Activated T-cell treated with anti-CD3 and anti-CD28 coated beads, Interleukin-2, amount 50 U/mL, for 1 hour (primary cell): ENCODE measurements around the gene HOXA9.

Experiments used
- DNase-seq: peaks from one replicate; pipeline ENCODE4 v3.0.0-alpha.2; 2020

HOXA9 gene

DNA sequence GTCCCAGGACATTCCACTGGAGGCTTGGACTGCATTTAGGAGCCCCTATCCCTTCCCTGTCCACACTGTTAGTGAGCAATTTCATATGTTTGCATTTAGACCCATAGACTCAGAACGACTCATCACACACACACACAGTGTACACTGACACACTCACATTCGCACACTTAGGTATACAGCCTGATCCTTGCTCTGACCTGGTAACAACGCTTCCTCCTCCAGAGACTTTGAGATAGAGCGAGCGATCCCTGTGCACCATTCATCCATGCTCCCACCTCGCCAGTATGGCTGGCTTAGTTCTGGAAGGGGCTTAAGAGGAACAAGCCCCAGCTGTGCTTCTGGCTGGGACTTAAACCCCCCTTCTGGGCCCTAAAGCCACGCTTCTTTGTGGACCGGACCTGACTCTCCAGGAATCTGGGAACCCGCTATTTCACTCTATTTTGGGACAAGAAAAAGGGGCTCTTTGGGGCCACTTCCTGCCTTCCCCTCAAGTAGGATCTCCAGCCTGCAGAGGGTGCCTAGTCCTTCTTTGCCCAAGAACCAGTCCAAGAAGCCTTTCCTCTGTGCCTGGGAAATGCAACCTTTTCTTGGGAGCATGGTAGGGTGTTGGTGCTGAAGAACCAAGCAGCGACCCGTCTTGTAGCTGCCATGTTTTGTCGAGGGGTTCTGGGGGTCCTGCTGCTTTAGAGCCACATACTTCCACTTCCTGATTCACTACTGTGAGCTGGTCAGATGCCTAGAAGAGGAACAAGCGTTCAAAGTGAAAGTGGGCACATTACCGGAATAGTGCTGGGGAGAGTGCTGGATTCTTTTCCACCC, 35.6 kb upstream of the HOXA9 start:
- DNase-seq, result peak; percentile 24

DNA sequence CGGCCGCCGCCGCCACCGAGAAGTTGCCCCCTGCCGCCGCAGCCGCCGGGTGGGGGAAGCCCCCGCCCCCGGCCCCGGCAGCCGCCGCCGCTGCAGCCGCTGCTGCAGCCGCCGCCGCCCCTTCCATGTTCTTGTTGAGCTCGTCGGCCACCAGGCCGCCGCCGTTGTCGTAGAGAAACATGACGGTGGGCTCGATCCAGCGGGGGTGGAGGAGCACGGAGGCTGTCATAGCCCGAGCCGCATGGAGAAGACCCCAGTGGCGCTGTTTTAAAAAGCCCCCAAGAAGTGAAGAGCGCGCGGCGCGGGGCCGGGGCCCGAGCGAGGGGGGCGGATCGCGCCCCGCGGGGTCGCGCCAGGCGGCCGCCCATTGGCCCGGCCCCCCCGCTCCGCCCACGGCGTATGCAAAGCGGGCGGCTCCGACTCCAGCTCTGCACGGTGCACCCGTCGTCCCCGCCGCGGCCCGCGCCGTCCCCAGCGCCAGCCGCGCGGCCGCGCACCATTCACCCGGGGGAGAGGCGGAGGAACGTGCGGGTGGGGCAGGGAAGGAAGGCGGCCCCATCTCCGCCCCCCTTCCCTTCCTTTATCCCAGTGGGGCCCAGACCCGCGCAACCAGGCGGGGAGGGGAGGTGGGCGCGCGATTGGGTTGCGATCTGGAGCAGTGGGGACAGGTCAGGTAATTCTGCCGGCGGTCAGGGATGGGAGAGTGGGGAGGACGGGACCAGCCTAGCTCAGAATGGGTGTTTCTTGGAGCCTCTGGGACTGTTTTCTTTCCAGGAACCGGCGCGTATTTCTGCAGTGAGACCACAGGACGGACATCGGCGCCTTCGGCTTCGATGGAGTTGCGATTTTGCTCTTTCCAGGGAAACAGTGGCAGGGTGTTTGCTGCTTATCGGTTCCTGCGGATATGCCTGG, 34.8 kb upstream of the HOXA9 start, which contains the start of gene HOXA13:
Gene HOXA13, minus strand, starts transcription at position 243 of the 912 bp plus-strand sequence. Its CDS starts 14 bp downstream, at position 229.
- DNase-seq, result peak; percentile 48

DNA sequence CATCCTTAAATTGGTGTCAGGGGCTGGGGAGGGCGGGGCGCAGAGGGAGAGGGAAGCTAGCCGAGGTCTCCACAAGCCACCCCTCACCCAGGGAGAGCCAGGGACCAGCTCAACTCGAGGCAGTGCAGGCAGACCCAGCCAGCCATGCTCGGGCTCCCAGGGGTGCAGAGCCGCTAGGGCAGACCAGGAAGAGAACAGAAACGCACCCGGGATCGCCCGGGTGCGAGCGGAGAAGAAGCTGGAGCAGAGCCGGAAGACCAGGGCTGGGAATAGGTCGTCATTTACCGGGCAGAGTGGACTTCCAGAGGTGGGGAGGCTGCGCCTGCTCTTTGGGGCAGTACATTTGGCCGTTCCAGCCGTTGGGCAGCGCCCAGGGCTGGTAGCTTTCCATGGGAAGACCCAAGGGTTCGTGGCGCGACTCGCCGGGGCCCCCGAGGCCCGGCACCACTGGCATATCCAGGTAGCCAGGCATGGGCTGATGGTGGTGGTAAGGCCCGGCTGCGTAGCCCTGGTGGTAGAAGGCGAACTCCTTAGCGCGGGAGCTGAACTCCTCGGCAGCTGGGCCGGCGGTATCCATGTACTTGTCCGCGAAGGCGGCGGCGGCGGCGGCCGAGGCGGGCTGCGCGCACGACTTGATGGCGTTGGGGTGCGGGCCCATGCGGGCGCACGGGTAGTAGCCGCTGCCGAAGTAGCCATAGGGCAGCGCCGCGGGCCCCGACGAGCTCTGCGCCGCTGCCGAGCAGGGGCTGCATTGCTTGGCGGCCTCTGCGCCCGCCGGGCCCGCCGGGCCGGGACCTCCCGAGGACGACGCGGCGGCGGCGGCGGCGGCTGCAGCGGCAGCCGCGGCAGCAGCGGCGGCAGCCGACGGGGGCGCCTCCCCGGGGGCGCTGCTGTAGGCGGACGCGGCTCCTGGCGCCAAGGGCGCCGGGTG, 33.8 kb upstream of the HOXA9 start:
- no peak for DNase-seq

DNA sequence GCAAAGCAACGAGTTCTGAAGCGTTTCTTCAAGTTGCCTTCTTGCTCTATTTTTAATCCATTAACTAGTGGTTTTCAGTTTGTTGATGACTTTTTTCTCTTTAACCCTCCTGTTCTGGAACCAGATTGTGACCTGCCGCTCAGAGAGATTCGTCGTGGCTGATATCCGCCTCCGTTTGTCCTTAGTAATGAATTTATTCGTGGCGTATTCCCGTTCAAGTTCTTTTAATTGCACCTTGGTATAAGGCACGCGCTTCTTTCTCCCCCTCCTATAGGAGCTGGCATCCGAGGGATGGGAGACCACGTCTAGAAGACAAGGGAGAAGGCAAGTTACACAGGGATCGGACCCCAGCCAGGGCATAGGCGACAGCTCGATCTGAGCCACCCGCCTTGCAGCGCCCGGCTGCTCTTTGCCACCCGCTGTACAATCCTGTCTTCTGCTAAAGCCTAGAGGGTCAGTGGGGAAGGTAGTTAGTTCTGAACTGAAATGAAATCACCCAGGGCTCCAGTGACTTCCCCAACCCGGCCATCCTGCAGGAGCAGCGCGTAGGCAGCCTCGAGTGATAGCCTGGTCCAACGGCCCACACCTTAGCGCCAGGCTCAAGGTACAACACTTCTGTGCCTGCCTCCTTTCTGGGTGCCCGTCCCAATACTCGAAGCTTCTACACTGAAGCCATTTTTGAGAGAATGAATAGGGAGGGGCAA, 33.0 kb upstream of the HOXA9 start:
- DNase-seq, result no peak

DNA sequence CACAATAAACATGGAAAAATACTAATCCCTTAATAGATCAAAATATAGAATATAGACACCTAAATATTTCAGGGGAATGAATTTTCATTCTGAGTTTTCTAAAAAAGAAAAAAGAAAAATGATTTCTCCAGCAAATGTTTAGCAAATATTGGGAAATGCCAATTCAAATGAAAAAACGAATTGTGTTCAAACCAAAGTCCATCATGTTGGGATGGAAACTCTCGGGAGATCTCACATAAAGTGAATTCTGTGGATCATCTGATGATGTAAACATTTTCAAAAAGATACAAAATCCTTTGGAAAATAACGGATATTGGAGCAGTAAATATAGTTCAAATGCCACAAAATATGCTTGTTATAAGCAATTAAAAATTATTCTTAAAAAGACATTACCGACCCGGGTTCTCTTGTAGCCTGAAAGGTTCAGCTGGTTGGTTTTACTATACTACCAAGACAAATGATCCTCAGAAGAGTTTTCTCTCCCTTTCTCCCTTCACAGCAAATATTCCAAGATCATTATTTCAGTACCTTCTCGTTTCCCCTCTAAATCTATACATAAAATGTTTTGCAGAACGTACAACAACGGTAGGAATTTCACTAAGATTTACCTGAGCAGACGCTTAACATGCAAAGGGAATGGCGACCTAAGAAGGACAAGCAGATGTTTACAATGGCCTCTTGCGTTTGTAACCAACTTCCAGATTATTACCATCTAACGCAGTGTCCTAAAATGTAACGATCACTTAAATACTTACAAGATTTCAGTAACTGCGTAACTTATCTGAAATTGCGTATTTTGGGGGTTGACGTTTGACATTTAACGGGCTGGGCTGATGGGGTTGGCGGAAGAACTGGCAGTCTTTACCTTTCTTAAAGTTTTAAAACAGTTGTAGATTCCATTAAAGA, 32.1 kb upstream of the HOXA9 start:
- DNase-seq, result no peak

DNA sequence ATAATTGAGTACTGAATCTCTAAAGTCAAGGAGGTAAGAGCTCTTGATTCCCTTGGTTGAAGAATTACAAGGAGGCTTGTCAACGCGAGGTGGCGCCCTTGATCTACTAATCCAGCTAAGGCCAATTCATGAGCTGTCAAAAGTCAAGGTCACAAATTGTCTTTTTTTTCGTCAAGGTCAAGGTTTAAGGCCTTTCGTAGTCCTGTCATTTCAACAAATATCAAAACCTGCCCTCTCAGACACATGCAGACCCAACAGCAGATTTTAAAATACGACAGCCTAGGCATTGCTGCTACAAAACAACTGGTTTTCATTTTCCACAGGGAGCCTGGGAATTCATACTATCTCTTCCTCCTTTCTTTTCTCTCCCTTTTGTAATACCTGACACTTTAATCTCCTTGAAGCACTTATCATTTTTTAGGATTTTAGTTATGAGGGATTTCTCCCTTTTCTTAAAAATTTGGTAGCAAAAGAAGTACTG, 31.0 kb upstream of the HOXA9 start:
- peak; percentile 86 for DNase-seq

DNA sequence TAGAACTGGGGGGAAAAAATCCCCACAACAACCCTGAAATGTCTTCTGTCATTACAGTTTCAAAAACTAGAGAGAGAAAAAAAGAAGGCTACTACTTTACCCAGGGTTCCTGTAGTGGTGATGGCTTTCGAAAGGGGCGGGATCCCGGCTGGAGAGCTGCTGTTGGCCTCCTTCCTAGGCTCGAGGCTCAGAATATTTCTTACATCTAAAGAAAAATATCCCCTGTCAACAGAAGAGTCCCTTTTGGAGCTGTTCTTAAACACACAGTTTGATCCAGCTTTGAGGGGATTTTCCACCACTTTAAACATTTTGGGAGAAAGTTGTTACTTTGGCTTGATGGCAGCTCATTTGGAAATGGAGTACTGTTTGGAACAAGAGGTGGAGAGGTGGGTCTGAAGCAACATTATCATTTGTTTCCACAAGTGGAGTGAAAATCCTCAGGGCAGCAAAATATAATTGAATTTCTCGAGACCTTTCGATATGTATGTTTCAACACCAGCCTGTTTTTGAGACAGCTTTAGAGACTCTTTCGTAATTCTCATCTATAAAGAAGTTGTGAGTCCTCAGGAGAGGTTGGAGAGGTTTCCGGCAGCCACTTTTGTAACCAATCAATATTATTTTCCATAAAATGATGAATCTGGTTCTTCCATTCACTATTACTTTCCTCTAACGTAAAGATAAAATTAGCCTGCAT, 29.5 kb upstream of the HOXA9 start:
- DNase-seq, result no peak

DNA sequence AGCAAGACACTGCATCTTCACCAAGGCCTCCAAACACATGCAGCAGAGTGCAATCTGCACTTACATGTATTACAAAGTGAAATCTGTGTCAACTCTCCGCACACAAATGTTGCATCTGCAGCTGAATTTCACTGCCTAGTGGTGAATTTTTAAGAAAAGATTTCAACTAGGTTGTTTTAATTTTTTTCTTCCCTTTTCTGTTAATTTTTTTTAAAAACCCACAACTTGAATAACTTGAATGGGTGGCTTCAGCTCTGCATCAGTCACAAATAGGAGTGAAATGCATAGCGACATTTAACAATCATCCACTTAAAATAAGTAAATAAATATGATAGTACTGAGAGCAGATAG, 28.6 kb upstream of the HOXA9 start:
- no peak for DNase-seq

DNA sequence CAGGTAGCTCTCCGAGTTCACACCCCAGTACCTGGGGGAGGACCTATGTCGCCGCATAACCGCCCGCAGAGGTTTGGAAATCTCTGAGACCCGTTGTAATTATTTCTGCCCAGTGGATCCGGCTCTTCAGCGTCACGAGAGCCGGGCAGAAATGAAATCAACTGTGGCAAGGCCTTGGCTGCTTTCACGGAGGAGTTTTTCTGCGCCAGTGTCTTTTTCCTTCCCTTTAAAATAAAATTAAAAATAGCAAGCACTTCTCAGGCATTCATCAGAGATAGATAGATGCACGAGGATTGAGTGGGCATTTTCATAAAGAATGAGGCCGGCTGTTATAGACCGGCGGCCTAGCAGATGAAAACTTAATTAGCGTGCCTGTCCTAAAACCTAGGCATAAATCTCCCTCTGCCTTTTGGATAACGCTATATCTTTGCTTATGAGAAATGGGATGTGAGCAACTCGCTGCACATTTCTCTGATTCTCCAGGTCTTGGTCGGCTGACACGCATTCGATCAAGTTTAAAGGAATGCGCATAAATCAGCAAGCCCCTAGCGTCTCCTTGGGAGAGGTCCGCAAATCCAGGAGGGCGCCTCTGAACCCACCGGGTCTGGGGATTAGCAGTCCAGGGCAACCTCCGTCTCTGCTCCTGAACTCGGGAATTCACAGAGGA, 28.1 kb upstream of the HOXA9 start:
- DNase-seq, result peak; percentile 19

DNA sequence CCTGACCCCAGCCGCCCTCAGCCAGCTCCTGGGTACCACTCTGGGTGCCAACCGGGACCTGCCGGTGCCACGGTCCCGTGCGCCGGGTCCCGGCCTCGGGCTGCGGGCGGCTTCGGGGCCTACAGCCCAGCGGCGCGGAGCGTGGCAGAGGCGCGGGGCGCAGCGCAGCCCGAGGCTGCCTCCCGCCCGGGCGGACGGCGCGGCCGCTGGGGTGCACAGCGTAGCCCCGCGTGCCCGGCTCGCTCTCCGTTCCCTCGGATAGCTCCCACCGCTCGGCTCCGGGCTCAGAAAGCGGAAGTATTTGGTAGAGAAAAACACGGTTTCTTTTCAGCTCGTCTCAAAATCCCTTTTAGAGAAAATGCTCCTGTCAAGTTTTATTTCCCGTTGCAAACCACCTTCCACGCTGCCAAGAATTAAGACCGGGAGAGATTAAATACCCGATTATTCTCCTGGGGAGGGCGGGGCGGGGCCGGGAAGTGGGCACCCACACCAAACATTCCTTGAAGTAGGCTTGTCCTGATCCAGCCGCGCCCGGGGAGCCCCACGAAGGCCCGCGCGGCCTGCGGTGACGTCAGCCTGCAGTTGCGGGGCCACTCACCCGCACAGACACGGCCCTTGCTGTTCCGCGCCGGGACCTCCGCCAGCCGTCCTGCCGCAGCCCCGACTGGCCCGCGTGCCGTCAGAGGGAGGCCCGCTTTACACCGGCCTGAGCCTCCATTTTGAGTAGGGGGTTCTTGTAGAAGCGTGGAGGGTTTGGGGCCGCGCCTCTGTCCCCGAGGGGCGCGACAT, 27.4 kb upstream of the HOXA9 start:
- DNase-seq, result peak; percentile 44

DNA sequence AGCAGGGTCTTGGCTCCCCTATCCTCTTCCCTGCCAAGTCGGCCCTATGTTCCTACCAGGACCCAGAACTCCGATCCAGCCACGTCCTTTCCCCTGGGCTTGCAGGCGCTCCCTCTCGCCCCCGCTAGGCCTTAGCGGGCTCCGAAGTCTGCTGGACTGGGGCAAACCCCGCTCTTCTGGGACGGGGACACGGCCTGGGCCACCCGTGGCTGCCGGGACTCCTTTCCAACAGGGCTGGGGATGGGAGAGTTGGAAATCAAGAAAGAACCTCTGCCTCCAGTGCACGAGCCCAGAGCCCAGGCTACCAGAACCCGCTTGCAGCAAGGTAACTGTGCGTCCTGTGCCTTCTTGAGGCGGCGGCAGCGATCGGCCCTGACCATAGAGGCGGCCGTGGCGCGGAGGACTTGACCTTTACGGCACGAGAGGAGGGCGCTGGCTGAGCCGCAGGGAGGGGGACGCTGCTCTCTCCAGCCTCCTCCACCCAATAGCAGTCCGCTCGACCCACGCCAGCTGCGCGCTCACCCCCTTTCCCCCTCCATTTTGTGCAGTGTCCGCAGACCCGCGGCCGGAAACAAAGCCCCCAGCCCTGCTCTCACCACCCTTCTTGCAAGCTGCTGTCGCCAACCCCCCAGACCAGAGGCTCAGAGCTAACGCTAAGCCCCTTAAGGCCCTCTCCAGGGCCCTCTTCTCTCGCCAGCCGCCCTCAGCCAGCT, 26.7 kb upstream of the HOXA9 start:
- peak; percentile 29 for DNase-seq

DNA sequence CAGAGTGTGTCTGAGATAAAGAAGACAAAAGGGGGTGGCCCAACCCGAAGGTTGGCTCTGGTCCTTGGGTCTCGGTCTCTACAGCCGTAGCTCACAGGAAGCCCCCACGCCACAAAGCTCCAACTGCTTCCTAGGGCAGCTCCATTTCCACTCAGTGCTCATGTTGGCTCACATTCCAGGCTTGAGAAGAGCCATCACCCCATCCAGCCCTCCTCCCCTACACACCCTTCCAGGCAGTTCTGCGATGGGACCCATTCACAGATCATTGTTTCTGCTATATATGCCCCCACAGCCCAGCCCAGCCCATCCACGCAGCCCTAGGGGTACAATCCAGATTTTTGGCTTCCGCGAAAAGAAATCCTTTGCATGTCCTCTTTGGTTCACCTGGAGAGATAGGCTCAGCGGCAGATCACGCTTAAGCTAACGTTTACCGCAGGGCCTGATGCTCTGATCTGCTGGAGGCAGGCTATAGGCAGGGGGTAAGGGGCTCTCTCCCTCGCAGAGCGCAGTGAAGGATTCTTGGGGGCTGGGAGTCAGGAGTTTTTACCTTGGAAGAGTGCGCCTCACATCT, 25.9 kb upstream of the HOXA9 start:
- peak; percentile 20 for DNase-seq

DNA sequence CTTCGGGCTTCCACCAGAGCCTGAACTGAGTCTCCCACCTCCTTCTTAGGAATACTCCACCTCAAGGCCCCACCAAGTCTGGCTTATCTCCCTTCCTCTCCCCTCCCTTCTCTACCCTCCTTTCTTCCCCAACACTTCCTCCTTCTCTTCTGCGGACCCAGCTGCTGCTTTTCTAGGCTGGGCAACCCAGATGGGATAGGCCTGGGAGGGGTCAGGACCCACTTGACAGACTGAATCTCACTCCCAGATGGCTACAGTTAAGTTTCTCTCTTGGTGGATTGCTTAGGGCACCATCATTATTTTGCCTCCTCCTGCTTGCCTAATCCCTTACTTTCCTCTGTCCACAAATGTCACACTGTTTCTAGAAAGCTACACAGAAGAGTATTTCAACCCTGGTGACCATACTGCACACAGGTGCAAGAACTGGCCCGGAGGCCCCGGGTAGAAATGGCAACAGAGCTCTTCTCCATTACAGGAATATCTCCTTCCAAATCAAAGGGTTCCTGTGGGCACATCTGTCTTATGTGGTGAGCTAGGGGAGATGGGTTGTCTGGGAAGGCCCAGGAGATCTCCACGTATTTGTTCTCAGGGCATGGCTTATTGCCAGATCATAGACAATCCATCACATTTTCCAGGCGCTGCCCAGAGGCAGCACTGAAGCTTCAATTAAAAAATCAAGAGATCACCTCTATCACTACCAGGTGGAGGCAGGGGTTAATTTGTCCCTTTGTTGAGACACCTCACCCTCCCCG, 24.8 kb upstream of the HOXA9 start:
- DNase-seq, result peak; percentile 13

DNA sequence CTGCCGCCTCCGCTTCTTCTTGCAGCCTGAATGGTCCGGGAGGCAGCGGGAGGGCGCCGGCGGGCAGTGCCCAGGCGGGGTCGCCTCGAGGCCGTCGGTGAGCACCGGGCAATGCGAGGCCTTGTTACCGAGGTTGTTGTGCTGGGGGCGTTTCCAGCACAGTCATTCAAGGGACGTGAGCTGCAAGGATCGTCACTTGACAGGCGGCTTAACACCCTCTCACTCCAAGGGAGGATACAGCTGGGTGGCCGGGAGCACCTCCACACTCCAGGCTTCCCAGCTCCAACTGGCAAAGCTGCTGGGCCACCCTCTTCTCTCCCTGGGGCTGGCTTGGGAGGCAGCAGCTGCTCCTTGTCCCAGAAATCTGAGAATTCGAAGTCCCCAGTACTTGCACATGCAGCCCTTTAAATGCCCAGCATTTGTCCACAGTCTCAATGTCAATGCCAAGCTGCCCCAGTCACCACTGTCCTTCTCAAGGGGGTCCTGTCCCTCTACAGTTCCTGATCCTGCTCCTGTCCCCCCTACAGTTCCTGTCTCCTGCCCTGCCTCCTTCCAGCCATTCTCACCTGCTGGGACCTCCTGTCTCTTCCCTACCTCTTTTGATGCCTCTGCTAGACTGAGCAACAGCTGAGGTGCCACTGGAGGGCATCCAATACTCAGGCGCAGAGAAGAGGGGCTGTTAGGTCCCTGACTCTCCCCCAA, 24.1 kb upstream of the HOXA9 start:
- DNase-seq, result peak; percentile 33

DNA sequence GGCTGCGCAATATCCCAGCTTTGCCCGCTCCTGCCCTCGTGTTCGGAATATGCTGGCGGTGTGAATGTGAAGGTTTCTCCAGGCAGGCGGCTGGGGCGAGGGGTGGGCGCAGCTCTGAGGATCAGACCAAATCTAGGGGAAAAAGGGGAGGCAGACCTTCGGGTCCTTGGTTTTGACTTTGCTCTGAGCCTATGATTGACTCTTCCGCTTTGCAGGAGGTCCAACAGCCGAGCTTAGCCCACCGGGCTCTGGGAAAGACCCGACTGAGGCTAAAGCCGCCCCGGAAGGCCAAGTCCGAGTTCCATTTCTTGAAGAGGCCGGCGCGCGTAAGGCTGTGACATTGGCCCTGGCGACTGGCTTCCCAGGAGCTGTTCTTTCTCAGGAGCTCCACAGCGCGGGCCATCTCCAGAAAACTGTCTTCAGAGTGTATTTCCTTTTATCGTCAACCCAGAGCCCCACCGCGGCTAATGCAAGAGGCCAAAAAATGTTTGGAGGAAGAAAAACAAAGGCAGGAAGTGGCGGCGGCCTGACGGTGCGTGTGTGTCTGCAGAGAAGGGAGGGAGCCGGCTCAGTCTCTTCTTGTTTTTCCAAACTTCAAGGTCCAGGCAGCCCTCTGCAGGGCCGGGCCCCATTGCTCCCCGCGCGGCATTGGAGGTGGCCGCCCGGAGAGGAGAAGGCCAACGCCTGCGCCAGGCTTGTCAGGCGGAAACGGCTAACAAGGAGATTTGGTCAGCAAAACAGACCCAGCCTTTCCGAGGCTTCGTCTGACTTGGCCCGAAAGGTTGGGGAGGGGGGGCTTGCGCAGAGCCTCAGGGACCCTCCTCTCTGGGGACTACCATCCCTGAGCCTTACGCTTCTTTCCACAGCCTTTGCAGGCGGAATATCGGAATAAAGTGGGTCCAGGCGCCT, 23.3 kb upstream of the HOXA9 start:
- peak; percentile 54 for DNase-seq
